Measurements from ENCODE around the gene HSBP1L1. TPM values are rescaled to one million over a fixed set of nuclear protein-coding genes. Genes with fewer than 3 reads are reported as not detected.
A peak's percentile ranks its signal among the peaks of the same experiment; 100 is the strongest.

HSBP1L1 gene
- total RNA-seq, 1 donor from 2014 or later: 8.1 TPM

GRCh38 chr18:79970419-79971133, 6.1 kb downstream of the HSBP1L1 start:
- peaks cover 4% of the 10 kb centered on the region for H3K4me1 Mint-ChIP-seq
- peaks cover 48% of the 10 kb centered on the region for H3K36me3 Mint-ChIP-seq (ENCODE audit: low read depth)
- H3K9me3 Mint-ChIP-seq: no peaks in the 10 kb centered on the region
- H3K27ac Mint-ChIP-seq: no peak overlapping the region
- no peak for DNase-seq
- no peak overlapping the region for H3K4me3 Mint-ChIP-seq
- H3K27me3 Mint-ChIP-seq: no peaks in the 10 kb centered on the region
- intact Hi-C loops (cut with micrococcal nuclease): no loop called here

GRCh38 chr18:79971211-79971952, 6.9 kb downstream of the HSBP1L1 start:
- no peak overlapping the region for H3K4me3 Mint-ChIP-seq
- H3K9me3 Mint-ChIP-seq: no peaks in the 10 kb centered on the region
- intact Hi-C loops (cut with micrococcal nuclease): no loop called here
- no peak for DNase-seq
- H3K4me1 Mint-ChIP-seq: peaks cover 3% of the 10 kb centered on the region
- no peaks in the 10 kb centered on the region for H3K27me3 Mint-ChIP-seq
- H3K27ac Mint-ChIP-seq: no peak overlapping the region
- H3K36me3 Mint-ChIP-seq (ENCODE audit: low read depth): peaks cover 50% of the 10 kb centered on the region

GRCh38 chr18:79971986-79972385, 7.5 kb downstream of the HSBP1L1 start:
- Mint-ChIP-seq H3K4me1 (peaks cover 3% of the 10 kb centered on the region), H3K27me3 (no peaks in the 10 kb centered on the region), H3K27ac (no peak overlapping the region), H3K4me3 (no peak overlapping the region), H3K9me3 (no peaks in the 10 kb centered on the region), H3K36me3 (ENCODE audit: low read depth) (peaks cover 52% of the 10 kb centered on the region)
- no peak for DNase-seq
- intact Hi-C loops (cut with micrococcal nuclease): no loop called here

- peaks cover 49% of the 10 kb centered on the region for H3K36me3 Mint-ChIP-seq (ENCODE audit: low read depth)
- no peaks in the 10 kb centered on the region for H3K9me3 Mint-ChIP-seq
- DNase-seq: no peak
- H3K4me1 Mint-ChIP-seq: peaks cover 3% of the 10 kb centered on the region
- H3K27me3 Mint-ChIP-seq: no peaks in the 10 kb centered on the region
- H3K4me3 Mint-ChIP-seq: no peak overlapping the region
- no peak overlapping the region for H3K27ac Mint-ChIP-seq
- intact Hi-C loops (cut with micrococcal nuclease): no loop called here
Measured at GRCh38 chr18:79972720-79973119, 8.3 kb downstream of the HSBP1L1 start.

GRCh38 chr18:79973517-79973916, 9.1 kb downstream of the HSBP1L1 start:
- Mint-ChIP-seq H3K27me3 (no peaks in the 10 kb centered on the region), H3K4me1 (peaks cover 7% of the 10 kb centered on the region), H3K36me3 (ENCODE audit: low read depth) (peaks cover 52% of the 10 kb centered on the region), H3K4me3 (no peak overlapping the region), H3K9me3 (no peaks in the 10 kb centered on the region), H3K27ac (no peak overlapping the region)
- no peak for DNase-seq
- intact Hi-C loops (cut with micrococcal nuclease): no loop called here

- H3K4me1 Mint-ChIP-seq: peaks cover 7% of the 10 kb centered on the region
- H3K27me3 Mint-ChIP-seq: no peaks in the 10 kb centered on the region
- no peak for DNase-seq
- H3K9me3 Mint-ChIP-seq: no peaks in the 10 kb centered on the region
- no peak overlapping the region for H3K27ac Mint-ChIP-seq
- no peak overlapping the region for H3K4me3 Mint-ChIP-seq
- peaks cover 53% of the 10 kb centered on the region for H3K36me3 Mint-ChIP-seq (ENCODE audit: low read depth)
- intact Hi-C loops (cut with micrococcal nuclease): no loop called here
Measured at GRCh38 chr18:79974025-79974654, 9.7 kb downstream of the HSBP1L1 start.

- intact Hi-C loops (cut with micrococcal nuclease): no loop called here
- Mint-ChIP-seq H3K9me3 (no peaks in the 10 kb centered on the region), H3K36me3 (ENCODE audit: low read depth) (peaks cover 55% of the 10 kb centered on the region), H3K27ac (no peak overlapping the region), H3K4me1 (peaks cover 13% of the 10 kb centered on the region), H3K4me3 (no peak overlapping the region), H3K27me3 (no peaks in the 10 kb centered on the region)
- DNase-seq: no peak
Measured at GRCh38 chr18:79975043-79975442, 10.6 kb downstream of the HSBP1L1 start.

- peaks cover 51% of the 10 kb centered on the region for H3K36me3 Mint-ChIP-seq (ENCODE audit: low read depth)
- no peaks in the 10 kb centered on the region for H3K9me3 Mint-ChIP-seq
- no peak overlapping the region for H3K27ac Mint-ChIP-seq
- no peak overlapping the region for H3K4me3 Mint-ChIP-seq
- H3K27me3 Mint-ChIP-seq: no peaks in the 10 kb centered on the region
- DNase-seq: no peak
- intact Hi-C loops (cut with micrococcal nuclease): no loop called here
- H3K4me1 Mint-ChIP-seq: peaks cover 16% of the 10 kb centered on the region
Measured at GRCh38 chr18:79975985-79976680, 11.7 kb downstream of the HSBP1L1 start.

- no peak overlapping the region for H3K27ac Mint-ChIP-seq
Measured at GRCh38 chr18:79979843-79980242, 15.4 kb downstream of the HSBP1L1 start.

GRCh38 chr18:79980585-79980984, 16.1 kb downstream of the HSBP1L1 start:
- Mint-ChIP-seq H3K4me1 (peaks cover 46% of the 10 kb centered on the region), H3K9me3 (no peaks in the 10 kb centered on the region), H3K27ac (no peak overlapping the region), H3K4me3 (no peak overlapping the region), H3K27me3 (no peaks in the 10 kb centered on the region), H3K36me3 (ENCODE audit: low read depth) (peaks cover 38% of the 10 kb centered on the region)
- intact Hi-C loops (cut with micrococcal nuclease): no loop called here
- no peak for DNase-seq

More at GRCh38 chr18:79979843-79980242, 15.4 kb downstream of the HSBP1L1 start:
- Mint-ChIP-seq H3K4me3 (no peak overlapping the region), H3K9me3 (no peaks in the 10 kb centered on the region), H3K27me3 (no peaks in the 10 kb centered on the region), H3K36me3 (ENCODE audit: low read depth) (peaks cover 39% of the 10 kb centered on the region), H3K4me1 (peaks cover 41% of the 10 kb centered on the region)
- no peak for DNase-seq
- intact Hi-C loops (cut with micrococcal nuclease): no loop called here

- intact Hi-C loops (cut with micrococcal nuclease): no loop called here
- no peak overlapping the region for H3K4me3 Mint-ChIP-seq
- peak; percentile 77 for DNase-seq
- H3K9me3 Mint-ChIP-seq: no peaks in the 10 kb centered on the region
- H3K27me3 Mint-ChIP-seq: no peaks in the 10 kb centered on the region
- H3K36me3 Mint-ChIP-seq (ENCODE audit: low read depth): peaks cover 47% of the 10 kb centered on the region
- H3K4me1 Mint-ChIP-seq: peaks cover 57% of the 10 kb centered on the region
- peak overlapping the region; percentile 23 for H3K27ac Mint-ChIP-seq
Measured at GRCh38 chr18:79982736-79983135, 18.3 kb downstream of the HSBP1L1 start.

- Mint-ChIP-seq H3K27me3 (no peaks in the 10 kb centered on the region), H3K4me1 (peaks cover 54% of the 10 kb centered on the region), H3K9me3 (no peaks in the 10 kb centered on the region), H3K27ac (peak overlapping the region; percentile 41), H3K4me3 (no peak overlapping the region), H3K36me3 (ENCODE audit: low read depth) (peaks cover 44% of the 10 kb centered on the region)
- intact Hi-C loops (cut with micrococcal nuclease): no loop called here
- DNase-seq: no peak
Measured at GRCh38 chr18:79983253-79983652, 18.8 kb downstream of the HSBP1L1 start.

GRCh38 chr18:79983793-79984192, 19.4 kb downstream of the HSBP1L1 start:
- intact Hi-C loops (cut with micrococcal nuclease): no loop called here
- Mint-ChIP-seq H3K9me3 (no peaks in the 10 kb centered on the region), H3K27ac (no peak overlapping the region), H3K4me3 (peak overlapping the region; percentile 7), H3K36me3 (ENCODE audit: low read depth) (peaks cover 44% of the 10 kb centered on the region), H3K4me1 (peaks cover 54% of the 10 kb centered on the region), H3K27me3 (no peaks in the 10 kb centered on the region)
- DNase-seq: no peak

- Mint-ChIP-seq H3K4me3 (peak overlapping the region; percentile 51), H3K4me1 (peaks cover 50% of the 10 kb centered on the region), H3K27ac (no peak overlapping the region), H3K9me3 (no peaks in the 10 kb centered on the region), H3K27me3 (no peaks in the 10 kb centered on the region), H3K36me3 (ENCODE audit: low read depth) (peaks cover 36% of the 10 kb centered on the region)
- no peak for DNase-seq
- intact Hi-C loops (cut with micrococcal nuclease): no loop called here
Measured at GRCh38 chr18:79985172-79985571, 20.7 kb downstream of the HSBP1L1 start.

Data from activated CD4-positive, alpha-beta T cell treated with anti-CD3 and anti-CD28 coated beads, Interleukin-2, amount 10 ng/mL, durations not matched to agents 24 days and 14 days (primary cell).